ENCODE data around the gene FAM156A. TPM values are rescaled to one million over a fixed set of nuclear protein-coding genes. Genes with fewer than 3 reads are reported as not detected.

The FAM156A gene
- total and polyA plus RNA-seq, 2 of the 4 experiments (the other 2 are of a cell fraction) = 7.5 to 39.2 TPM

DNA sequence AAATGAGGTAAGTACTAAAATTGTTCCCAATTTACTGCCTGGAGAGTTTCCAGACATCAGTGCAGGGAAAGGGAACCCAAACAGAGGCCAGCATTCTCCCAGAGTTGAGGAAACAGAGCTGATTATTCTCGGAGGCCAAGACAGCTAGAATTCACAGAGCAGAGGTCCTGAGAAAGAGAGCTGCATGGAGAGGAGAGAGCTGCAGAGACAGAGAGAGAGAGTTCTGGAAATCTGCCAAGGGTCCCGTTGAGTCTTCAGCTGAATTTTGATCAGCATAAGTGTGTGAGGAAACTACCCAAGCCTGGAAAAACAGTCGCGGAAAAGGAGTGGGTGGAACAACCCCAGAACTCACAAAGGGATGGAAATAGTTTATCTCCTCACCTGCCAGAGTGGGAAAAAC is 46.5 kb upstream of the FAM156A start:
- Histone ChIP-seq H4K91ac (ENCODE audit: insufficient read depth, low read depth, low read length) (no peak overlapping the region), H2AK5ac (ENCODE audit: low read depth, low read length) (no peak overlapping the region), H3K14ac (replicated peaks; ENCODE audit: low read depth, low read length) (no peak overlapping the region), H3K36me3 (ENCODE audit: control insufficient read depth, insufficient read depth, low read length) (no peaks in the 10 kb centered on the region), H3K4me3 (ENCODE audit: insufficient read depth, low read depth, low read length) (no peak overlapping the region), H3K9ac (ENCODE audit: low read depth, low read length) (no peak overlapping the region), H3K79me1 (ENCODE audit: low read depth in 1 of 2, low read length in 2 of 2) (no peaks in the 10 kb centered on the region), H3K4me1 (ENCODE audit: control insufficient read depth, insufficient read depth, low read length) (no peaks in the 10 kb centered on the region), H2AFZ (replicated peaks; ENCODE audit: low read length, poor library complexity) (no peak overlapping the region), H3K18ac (ENCODE audit: low read depth, low read length) (no peak overlapping the region), H2AK9ac (replicated peaks; ENCODE audit: low read depth, low read length, poor library complexity) (no peak overlapping the region), H3K23ac (ENCODE audit: low read depth, low read length) (no peak overlapping the region), H4K5ac (ENCODE audit: low read depth, low read length) (no peak overlapping the region), H3K4me2 (ENCODE audit: low read depth, low read length) (no peak overlapping the region), H3K9me1 (ENCODE audit: insufficient read depth, low read length) (no peaks in the 10 kb centered on the region), H4K8ac (ENCODE audit: low read depth in 2 of 2, low read length in 2 of 2) (no peak overlapping the region), H3K56ac (ENCODE audit: extremely low read depth, insufficient read depth, low read length) (no peak overlapping the region), H3K9me3 (ENCODE audit: control insufficient read depth, insufficient read depth, low read length) (peaks cover 12% of the 10 kb centered on the region; the same call in 1 of the 2 replicates), H2BK5ac (ENCODE audit: low read depth, low read length, poor library complexity, severe bottlenecking) (no peak overlapping the region), H4K20me1 (ENCODE audit: insufficient read depth, low read length) (no peaks in the 10 kb centered on the region), H2BK20ac (ENCODE audit: low read depth, low read length) (no peak overlapping the region), H2BK15ac (ENCODE audit: low read depth, low read length) (no peak overlapping the region), H3K4ac (ENCODE audit: low read depth, low read length) (no peak overlapping the region), H3K27me3 (ENCODE audit: control insufficient read depth, insufficient read depth, low read length) (peaks cover 48% of the 10 kb centered on the region), H2BK120ac (ENCODE audit: low read depth, low read length) (no peak overlapping the region), H3K27ac (ENCODE audit: insufficient read depth, low read length) (no peak overlapping the region)
- CTCF ChIA-PET = no interaction called here
- in situ Hi-C loops (cut with MboI; ENCODE audit: low sequenced_read_pairs) = no loop called here
- TF ChIP-seq RAD21 (IDR thresholded peaks at IDR 0.05; ENCODE audit: low read length) (no peak), POLR2A (IDR thresholded peaks at IDR 0.05; ENCODE audit: low read depth, low read length) (no peak), MAZ (IDR thresholded peaks at IDR 0.05; ENCODE audit: borderline replicate concordance, low read depth, low read length) (no peak), RCOR1 (IDR thresholded peaks at IDR 0.05; ENCODE audit: insufficient replicate concordance, low read length) (no peak), SMC3 (IDR thresholded peaks at IDR 0.05; ENCODE audit: low read depth, low read length) (no peak), MXI1 (IDR thresholded peaks at IDR 0.05; ENCODE audit: borderline replicate concordance, low read depth, low read length) (no peak), RFX5 (IDR thresholded peaks at IDR 0.05; ENCODE audit: low read depth, low read length) (no peak), BHLHE40 (IDR thresholded peaks at IDR 0.05; ENCODE audit: low read depth, low read length) (no peak), CHD1 (IDR thresholded peaks at IDR 0.05; ENCODE audit: low read depth, low read length) (no peak)
- TF ChIP-seq, protein P1, sequence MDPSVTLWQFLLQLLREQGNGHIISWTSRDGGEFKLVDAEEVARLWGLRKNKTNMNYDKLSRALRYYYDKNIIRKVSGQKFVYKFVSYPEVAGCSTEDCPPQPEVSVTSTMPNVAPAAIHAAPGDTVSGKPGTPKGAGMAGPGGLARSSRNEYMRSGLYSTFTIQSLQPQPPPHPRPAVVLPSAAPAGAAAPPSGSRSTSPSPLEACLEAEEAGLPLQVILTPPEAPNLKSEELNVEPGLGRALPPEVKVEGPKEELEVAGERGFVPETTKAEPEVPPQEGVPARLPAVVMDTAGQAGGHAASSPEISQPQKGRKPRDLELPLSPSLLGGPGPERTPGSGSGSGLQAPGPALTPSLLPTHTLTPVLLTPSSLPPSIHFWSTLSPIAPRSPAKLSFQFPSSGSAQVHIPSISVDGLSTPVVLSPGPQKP (IDR thresholded peaks at IDR 0.05; ENCODE audit: borderline replicate concordance, low read depth, low read length) = no peak
- TF ChIP-seq, protein P2, sequence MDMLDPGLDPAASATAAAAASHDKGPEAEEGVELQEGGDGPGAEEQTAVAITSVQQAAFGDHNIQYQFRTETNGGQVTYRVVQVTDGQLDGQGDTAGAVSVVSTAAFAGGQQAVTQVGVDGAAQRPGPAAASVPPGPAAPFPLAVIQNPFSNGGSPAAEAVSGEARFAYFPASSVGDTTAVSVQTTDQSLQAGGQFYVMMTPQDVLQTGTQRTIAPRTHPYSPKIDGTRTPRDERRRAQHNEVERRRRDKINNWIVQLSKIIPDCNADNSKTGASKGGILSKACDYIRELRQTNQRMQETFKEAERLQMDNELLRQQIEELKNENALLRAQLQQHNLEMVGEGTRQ (IDR thresholded peaks at IDR 0.05; ENCODE audit: low read depth, low read length) = no peak
- TF ChIP-seq, protein P3, sequence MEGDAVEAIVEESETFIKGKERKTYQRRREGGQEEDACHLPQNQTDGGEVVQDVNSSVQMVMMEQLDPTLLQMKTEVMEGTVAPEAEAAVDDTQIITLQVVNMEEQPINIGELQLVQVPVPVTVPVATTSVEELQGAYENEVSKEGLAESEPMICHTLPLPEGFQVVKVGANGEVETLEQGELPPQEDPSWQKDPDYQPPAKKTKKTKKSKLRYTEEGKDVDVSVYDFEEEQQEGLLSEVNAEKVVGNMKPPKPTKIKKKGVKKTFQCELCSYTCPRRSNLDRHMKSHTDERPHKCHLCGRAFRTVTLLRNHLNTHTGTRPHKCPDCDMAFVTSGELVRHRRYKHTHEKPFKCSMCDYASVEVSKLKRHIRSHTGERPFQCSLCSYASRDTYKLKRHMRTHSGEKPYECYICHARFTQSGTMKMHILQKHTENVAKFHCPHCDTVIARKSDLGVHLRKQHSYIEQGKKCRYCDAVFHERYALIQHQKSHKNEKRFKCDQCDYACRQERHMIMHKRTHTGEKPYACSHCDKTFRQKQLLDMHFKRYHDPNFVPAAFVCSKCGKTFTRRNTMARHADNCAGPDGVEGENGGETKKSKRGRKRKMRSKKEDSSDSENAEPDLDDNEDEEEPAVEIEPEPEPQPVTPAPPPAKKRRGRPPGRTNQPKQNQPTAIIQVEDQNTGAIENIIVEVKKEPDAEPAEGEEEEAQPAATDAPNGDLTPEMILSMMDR (conservative IDR thresholded peaks at IDR 0.05; ENCODE audit: low read depth, low read length) = no peak
- ATAC-seq (ENCODE audit: low read depth) (no peak), DNase-seq (no peak)
- intact Hi-C loops (cut with micrococcal nuclease) = no loop called here
- no CpG with 5 or more reads among the region's 4 CpGs for WGBS, 2 experiments (ENCODE audit: extremely low coverage in 2 of 2, insufficient read length in 1 of 2)
- BruUV-seq (replicated peaks) = no TSS peak
- POLR2A ChIA-PET (ENCODE audit: unreplicated experiment) = no interaction called here
- dilution Hi-C loops (cut with HindIII; ENCODE audit: low sequenced_read_pairs, unreplicated experiment) = no loop called here

All from IMR-90 (cell line).